HG03103 (cell line): ENCODE measurements around the gene ARRDC1.

Experiments
- ATAC-seq: cut with Tn5 transposase; IDR thresholded peaks from one replicate; pipeline ENCODE4 v1.9.1; 2021; ENCODE audit warnings: low read depth; ENCODE audit not compliant: unreplicated experiment

ARRDC1 gene

GRCh38 chr9:137634016-137634415 lies 28.5 kb downstream of the ARRDC1 start:
- ATAC-seq, result no peak

GRCh38 chr9:137638680-137639079 lies 33.2 kb downstream of the ARRDC1 start:
- ATAC-seq, result no peak

- no peak for ATAC-seq
Measured at GRCh38 chr9:137639303-137640051, 34.0 kb downstream of the ARRDC1 start.

GRCh38 chr9:137640862-137641261 lies 35.4 kb downstream of the ARRDC1 start:
- ATAC-seq, result no peak

GRCh38 chr9:137642118-137642601 lies 36.7 kb downstream of the ARRDC1 start:
- no peak for ATAC-seq

- ATAC-seq, result no peak
Measured at GRCh38 chr9:137642892-137643291, 37.4 kb downstream of the ARRDC1 start.

- no peak for ATAC-seq
Measured at GRCh38 chr9:137643921-137644320, 38.4 kb downstream of the ARRDC1 start.

GRCh38 chr9:137645211-137645610 lies 39.7 kb downstream of the ARRDC1 start:
- no peak for ATAC-seq

GRCh38 chr9:137646341-137646740 lies 40.9 kb downstream of the ARRDC1 start:
- ATAC-seq, result no peak

GRCh38 chr9:137647096-137647714 lies 41.7 kb downstream of the ARRDC1 start:
- ATAC-seq, result no peak

GRCh38 chr9:137648396-137648795 lies 42.9 kb downstream of the ARRDC1 start:
- no peak for ATAC-seq

- no peak for ATAC-seq
Measured at GRCh38 chr9:137649553-137649952, 44.1 kb downstream of the ARRDC1 start.

GRCh38 chr9:137650259-137650658 lies 44.8 kb downstream of the ARRDC1 start:
- ATAC-seq, result no peak

- no peak for ATAC-seq
Measured at GRCh38 chr9:137650779-137651178, 45.3 kb downstream of the ARRDC1 start.

GRCh38 chr9:137656416-137656815 lies 50.9 kb downstream of the ARRDC1 start:
- ATAC-seq, result no peak

- no peak for ATAC-seq
Measured at GRCh38 chr9:137657606-137658005, 52.1 kb downstream of the ARRDC1 start.

- ATAC-seq, result no peak
Measured at GRCh38 chr9:137658781-137659180, 53.3 kb downstream of the ARRDC1 start.

GRCh38 chr9:137660144-137660543 lies 54.7 kb downstream of the ARRDC1 start:
- no peak for ATAC-seq

GRCh38 chr9:137663584-137663983 lies 58.1 kb downstream of the ARRDC1 start:
- no peak for ATAC-seq

GRCh38 chr9:137664676-137665075 lies 59.2 kb downstream of the ARRDC1 start:
- no peak for ATAC-seq
